HEK293T (cell line): ENCODE data around the gene EML6.

Experiments used
- FOXA1 ChIP-seq: fragments of 450-650 bp; IDR thresholded peaks from 2 replicates; pipeline ENCODE4 v1.6.1; 2016; ENCODE audit warnings: mild to moderate bottlenecking
- NFRKB ChIP-seq: fragments of 450-650 bp; IDR thresholded peaks from 2 replicates; pipeline ENCODE4 v1.6.1; 2016; ENCODE audit warnings: mild to moderate bottlenecking, moderate library complexity
- SP1 ChIP-seq: fragments of 450-650 bp; IDR thresholded peaks from 2 replicates; pipeline ENCODE4 v1.6.1; 2017

GRCh38 chr2:54855434-54855833 lies 132.0 kb downstream of the EML6 start:
- no peak for TF ChIP-seq SP1
- no peak for TF ChIP-seq NFRKB
- no peak for TF ChIP-seq FOXA1
